ENCODE measurements around the gene NOS1AP.

NOS1AP gene

DNA sequence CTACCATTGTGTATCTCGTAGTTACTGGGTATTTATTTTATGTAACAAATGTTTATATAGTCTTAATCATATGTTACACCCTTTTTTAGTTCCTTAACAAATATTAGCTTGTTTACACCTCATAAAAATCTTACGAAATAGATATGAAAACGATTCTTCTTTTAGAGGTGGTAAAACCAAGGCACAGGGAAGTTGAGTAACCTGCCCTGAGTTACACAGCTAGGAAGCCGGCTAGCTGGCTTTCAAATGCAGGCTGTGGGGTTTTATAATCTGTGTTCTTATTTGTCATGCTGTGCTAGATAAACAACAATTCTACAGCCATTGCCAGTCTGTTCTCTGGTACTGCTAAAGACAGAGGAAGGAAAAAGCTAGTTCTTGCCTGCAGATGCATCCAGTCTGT is 109.6 kb downstream of the NOS1AP start:
- ChIA-PET CTCF (interaction anchor here (1.0 to 1.6 kb wide), 3 partner anchors 9 to 26 kb away, joined by 3 to 7 read pairs (median 5); no protein-coding TSS in a partner anchor), POLR2A (no interaction called here)
- DNase-seq (ENCODE audit: extremely low spot score), result no peak
- TF ChIP-seq, protein P1, sequence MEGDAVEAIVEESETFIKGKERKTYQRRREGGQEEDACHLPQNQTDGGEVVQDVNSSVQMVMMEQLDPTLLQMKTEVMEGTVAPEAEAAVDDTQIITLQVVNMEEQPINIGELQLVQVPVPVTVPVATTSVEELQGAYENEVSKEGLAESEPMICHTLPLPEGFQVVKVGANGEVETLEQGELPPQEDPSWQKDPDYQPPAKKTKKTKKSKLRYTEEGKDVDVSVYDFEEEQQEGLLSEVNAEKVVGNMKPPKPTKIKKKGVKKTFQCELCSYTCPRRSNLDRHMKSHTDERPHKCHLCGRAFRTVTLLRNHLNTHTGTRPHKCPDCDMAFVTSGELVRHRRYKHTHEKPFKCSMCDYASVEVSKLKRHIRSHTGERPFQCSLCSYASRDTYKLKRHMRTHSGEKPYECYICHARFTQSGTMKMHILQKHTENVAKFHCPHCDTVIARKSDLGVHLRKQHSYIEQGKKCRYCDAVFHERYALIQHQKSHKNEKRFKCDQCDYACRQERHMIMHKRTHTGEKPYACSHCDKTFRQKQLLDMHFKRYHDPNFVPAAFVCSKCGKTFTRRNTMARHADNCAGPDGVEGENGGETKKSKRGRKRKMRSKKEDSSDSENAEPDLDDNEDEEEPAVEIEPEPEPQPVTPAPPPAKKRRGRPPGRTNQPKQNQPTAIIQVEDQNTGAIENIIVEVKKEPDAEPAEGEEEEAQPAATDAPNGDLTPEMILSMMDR (IDR thresholded peaks at IDR 0.05; ENCODE audit: control extremely low read depth, extremely low read depth, low read depth, missing control alignments), result no peak

- TF ChIP-seq, protein P1 (IDR thresholded peaks at IDR 0.05; ENCODE audit: control extremely low read depth, extremely low read depth, low read depth, missing control alignments), result no peak
- no peak for DNase-seq (ENCODE audit: extremely low spot score)
- ChIA-PET CTCF (interaction anchor here (1.2 kb wide), 1 partner anchor 125 kb away, joined by 3 read pairs; no protein-coding TSS in a partner anchor), POLR2A (no interaction called here)
Observed at GRCh38 chr1:162180813-162181212, 111.3 kb downstream of the NOS1AP start.

GRCh38 chr1:162182090-162182489 is 112.6 kb downstream of the NOS1AP start:
- ChIA-PET CTCF (no interaction called here), POLR2A (no interaction called here)
- no peak for DNase-seq (ENCODE audit: extremely low spot score)
- TF ChIP-seq, protein P1 (IDR thresholded peaks at IDR 0.05; ENCODE audit: control extremely low read depth, extremely low read depth, low read depth, missing control alignments), result no peak

GRCh38 chr1:162185314-162186025 is 116.0 kb downstream of the NOS1AP start:
- ChIA-PET POLR2A (no interaction called here), CTCF (no interaction called here)
- TF ChIP-seq, protein P1 (IDR thresholded peaks at IDR 0.05; ENCODE audit: control extremely low read depth, extremely low read depth, low read depth, missing control alignments), result no peak
- no peak for DNase-seq (ENCODE audit: extremely low spot score)

- no peak for DNase-seq (ENCODE audit: extremely low spot score)
- TF ChIP-seq, protein P1 (IDR thresholded peaks at IDR 0.05; ENCODE audit: control extremely low read depth, extremely low read depth, low read depth, missing control alignments), result no peak
- POLR2A ChIA-PET, result no interaction called here
- CTCF ChIA-PET, result no interaction called here
Observed at GRCh38 chr1:162186026-162186374, 116.5 kb downstream of the NOS1AP start.

DNA sequence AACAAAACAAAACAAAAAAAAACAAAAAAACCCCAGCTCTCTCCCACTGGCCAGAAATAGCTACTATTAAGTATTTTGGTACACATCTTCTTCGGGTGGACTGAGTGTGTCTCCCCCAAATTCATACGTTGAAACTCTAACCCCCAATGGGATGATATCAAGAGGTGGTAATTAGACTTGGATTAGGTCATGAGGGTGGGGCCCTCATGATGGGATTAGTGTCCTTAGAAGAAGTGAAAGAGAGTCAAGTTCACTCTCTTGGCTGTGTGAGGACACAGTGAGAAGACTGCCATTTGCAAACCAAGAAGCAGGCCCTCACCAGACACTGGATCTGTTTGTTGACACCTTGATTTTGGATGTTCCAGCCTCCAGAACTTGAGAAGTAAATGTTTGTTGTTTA is 116.9 kb downstream of the NOS1AP start:
- DNase-seq (ENCODE audit: extremely low spot score), result no peak
- CTCF ChIA-PET, result no interaction called here
- TF ChIP-seq, protein P1 (IDR thresholded peaks at IDR 0.05; ENCODE audit: control extremely low read depth, extremely low read depth, low read depth, missing control alignments), result no peak
- POLR2A ChIA-PET, result no interaction called here
